ENCODE measurements around the gene ENPP3.

ENPP3 gene

GRCh38 chr6:131642987-131643611 is 6.0 kb downstream of the ENPP3 start:
- DNase-seq = no peak

- no peak for DNase-seq
Measured at GRCh38 chr6:131643855-131644460, 6.9 kb downstream of the ENPP3 start.

GRCh38 chr6:131644921-131645320 is 7.8 kb downstream of the ENPP3 start:
- no peak for DNase-seq

GRCh38 chr6:131645846-131646245 is 8.7 kb downstream of the ENPP3 start:
- DNase-seq = no peak

- DNase-seq = no peak
Measured at GRCh38 chr6:131646249-131646670, 9.2 kb downstream of the ENPP3 start.

- DNase-seq = no peak
Measured at GRCh38 chr6:131651782-131652181, 14.7 kb downstream of the ENPP3 start.

- no peak for DNase-seq
Measured at GRCh38 chr6:131652472-131652871, 15.4 kb downstream of the ENPP3 start.

- DNase-seq = no peak
Measured at GRCh38 chr6:131654326-131654725, 17.2 kb downstream of the ENPP3 start.

GRCh38 chr6:131655387-131655786 is 18.3 kb downstream of the ENPP3 start:
- no peak for DNase-seq

GRCh38 chr6:131655951-131656350 is 18.8 kb downstream of the ENPP3 start:
- no peak for DNase-seq

GRCh38 chr6:131656667-131657066 is 19.6 kb downstream of the ENPP3 start:
- DNase-seq = no peak

GRCh38 chr6:131657222-131657621 is 20.1 kb downstream of the ENPP3 start:
- no peak for DNase-seq

- DNase-seq = no peak
Measured at GRCh38 chr6:131657630-131658111, 20.6 kb downstream of the ENPP3 start.

GRCh38 chr6:131658287-131658686 is 21.2 kb downstream of the ENPP3 start:
- DNase-seq = no peak

- no peak for DNase-seq
Measured at GRCh38 chr6:131660195-131660594, 23.1 kb downstream of the ENPP3 start.

GRCh38 chr6:131663578-131664165 is 26.6 kb downstream of the ENPP3 start:
- no peak for DNase-seq

GRCh38 chr6:131669891-131670290 is 32.8 kb downstream of the ENPP3 start:
- DNase-seq = no peak

GRCh38 chr6:131673184-131673583 is 36.1 kb downstream of the ENPP3 start:
- no peak for DNase-seq

GRCh38 chr6:131678442-131678841 is 41.3 kb downstream of the ENPP3 start:
- DNase-seq = no peak

- DNase-seq = no peak
Measured at GRCh38 chr6:131680868-131681267, 43.8 kb downstream of the ENPP3 start.

- no peak for DNase-seq
Measured at GRCh38 chr6:131681585-131681984, 44.5 kb downstream of the ENPP3 start.

- no peak for DNase-seq
Measured at GRCh38 chr6:131682442-131682841, 45.3 kb downstream of the ENPP3 start.

- DNase-seq = no peak
Measured at GRCh38 chr6:131683479-131683878, 46.4 kb downstream of the ENPP3 start.

- DNase-seq = no peak
Measured at GRCh38 chr6:131685266-131685780, 48.2 kb downstream of the ENPP3 start.

All from T-helper 9 cell (primary cell).